Fibroblast of skin of right biceps (primary cell): Measurements from ENCODE around the gene IMPDH1.

Experiments
- DNase-seq: peaks from one replicate; pipeline ENCODE4 v3.0.0-alpha.2; 2013

The IMPDH1 gene

DNA sequence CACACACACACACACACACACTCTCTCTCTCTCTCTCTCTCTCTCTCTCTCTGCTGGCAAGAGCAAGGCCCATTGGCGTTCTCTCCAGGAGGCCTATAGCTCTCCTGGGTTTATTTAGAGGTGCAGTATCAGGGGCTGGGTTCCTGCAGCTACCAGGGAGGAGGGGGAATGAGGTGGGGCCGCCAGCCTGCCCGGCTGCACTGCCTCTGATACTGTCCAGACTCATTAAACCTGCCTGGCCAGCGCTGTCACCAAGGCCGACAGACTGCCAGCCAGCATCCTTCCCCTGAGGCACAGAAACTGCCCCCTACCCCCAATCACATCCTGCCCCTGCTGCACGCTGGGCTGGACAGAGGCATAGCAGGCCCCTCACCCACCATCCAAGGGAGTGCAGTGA, 52.6 kb downstream of the IMPDH1 start:
- no peak for DNase-seq

DNA sequence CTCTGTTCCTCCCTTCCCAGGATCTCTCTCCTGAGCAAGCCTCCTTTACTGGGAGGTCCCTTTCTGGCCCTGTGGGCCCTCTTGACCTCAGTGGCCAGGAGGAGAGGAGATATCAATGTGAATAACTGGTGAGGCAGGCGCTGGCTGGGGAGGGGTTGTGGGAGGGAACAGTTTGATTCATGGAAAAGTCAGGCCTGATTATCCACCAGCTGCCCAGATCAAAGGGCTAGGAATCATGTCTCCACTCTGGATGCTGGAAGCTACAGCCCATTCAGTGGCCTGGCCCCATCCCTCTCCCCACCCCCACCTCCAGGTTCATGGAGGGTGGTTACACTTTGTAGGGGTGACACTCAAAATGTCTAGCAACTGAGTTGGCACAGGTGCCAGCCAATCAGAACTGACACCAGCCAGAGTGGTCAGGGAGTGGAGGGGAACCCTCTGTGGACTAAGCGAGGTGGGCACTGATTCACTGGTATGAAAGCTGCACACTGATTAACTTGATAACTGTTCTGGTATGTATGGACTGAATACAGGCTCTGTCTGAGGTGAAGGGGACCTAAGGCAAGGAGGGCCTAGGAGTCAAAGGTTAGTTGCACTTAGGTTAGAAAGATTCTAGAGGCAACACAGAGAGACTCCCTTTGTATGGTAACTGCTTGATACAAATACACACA, 53.1 kb downstream of the IMPDH1 start:
- DNase-seq: no peak

DNA sequence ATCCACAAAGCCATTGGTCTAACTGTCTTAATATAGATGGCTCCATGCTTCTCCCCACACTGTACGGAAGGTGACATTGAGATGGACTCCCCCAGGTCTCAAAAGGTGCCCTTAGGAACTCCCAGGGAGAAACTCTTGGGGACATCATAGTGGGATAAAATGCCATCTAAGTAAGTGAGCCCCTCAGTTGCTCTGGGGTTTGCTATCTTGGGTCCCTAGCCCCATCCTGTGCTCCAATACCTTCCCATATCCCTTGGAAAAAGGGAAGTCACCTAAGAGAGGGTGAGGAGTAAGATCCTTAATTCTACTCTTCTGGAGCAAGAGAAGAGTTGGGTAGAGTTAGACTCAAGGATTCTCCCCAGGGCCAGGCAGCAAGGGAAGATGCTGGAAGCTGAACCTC, 56.2 kb downstream of the IMPDH1 start:
- no peak for DNase-seq

GRCh38 chr7:128353189-128353588, 56.6 kb downstream of the IMPDH1 start:
- no peak for DNase-seq

DNA sequence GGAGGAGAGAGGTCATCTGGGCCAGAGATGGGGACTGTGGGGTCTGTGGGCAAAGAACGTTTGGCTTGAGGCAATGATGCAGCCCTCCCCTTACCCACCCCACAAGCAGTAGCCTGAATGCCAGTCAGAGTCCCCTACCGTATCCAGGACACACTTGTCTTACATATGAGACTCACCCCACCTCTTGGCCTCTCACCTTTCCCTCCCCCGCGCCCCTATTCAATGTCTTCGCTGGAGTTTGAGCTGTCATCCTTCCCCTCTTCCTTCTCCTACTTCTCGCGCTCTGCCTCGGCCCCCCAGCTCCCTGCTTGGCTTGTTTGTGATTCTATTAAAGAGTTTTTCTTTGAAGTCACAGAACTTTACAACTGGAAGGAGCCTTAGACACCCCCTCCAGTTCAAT, 57.1 kb downstream of the IMPDH1 start:
- no peak for DNase-seq

GRCh38 chr7:128352153-128352537, 57.6 kb downstream of the IMPDH1 start:
- peak; percentile 29 for DNase-seq

DNA sequence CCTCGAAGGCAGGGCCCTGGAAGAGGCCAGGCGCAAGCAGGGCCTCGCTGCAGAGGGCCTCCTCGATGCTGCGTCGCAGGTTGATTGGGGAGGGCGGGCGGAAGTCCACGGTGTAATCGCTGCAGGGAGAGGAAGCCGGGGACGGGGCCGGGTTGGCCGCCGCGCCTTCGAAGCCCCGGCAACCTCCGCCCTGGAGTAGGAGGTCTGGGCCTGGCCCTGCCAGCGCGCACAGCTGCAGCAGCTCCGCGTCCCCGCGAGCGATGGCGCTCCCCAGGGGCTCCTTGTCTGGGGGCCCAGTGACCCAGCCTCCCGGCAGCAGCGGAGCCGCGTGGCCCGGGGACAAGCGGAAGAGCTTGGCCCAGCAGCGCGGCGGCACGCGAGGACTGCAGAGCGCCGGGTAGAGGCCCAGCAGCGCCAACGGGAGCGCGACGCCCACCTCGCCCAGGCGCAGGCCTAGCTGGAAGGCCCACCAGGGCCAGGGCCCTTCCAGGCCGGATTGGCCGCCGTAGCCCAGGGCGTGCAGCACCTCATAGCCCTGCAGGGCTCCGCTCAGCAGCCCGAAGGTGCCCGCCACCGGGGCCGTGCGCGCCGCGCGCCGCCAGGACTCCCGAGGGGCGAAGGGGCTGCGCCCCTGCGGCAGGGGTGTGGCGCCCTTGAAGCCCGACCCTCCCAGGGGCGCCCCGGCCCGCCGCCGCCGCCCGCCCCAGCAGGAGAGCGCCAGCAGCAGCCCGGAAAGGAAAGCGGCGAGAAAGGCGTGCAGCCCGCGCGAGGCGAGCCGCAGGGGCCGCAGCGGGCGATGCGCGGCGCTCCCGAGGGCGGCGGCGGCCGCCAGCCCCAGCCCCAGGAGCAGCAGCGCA, 58.3 kb downstream of the IMPDH1 start:
- no peak for DNase-seq

- no peak for DNase-seq
These were observed 59.0 kb downstream of the IMPDH1 start for GRCh38 chr7:128350708-128351295.

GRCh38 chr7:128349466-128349825, 60.3 kb downstream of the IMPDH1 start:
- no peak for DNase-seq

DNA sequence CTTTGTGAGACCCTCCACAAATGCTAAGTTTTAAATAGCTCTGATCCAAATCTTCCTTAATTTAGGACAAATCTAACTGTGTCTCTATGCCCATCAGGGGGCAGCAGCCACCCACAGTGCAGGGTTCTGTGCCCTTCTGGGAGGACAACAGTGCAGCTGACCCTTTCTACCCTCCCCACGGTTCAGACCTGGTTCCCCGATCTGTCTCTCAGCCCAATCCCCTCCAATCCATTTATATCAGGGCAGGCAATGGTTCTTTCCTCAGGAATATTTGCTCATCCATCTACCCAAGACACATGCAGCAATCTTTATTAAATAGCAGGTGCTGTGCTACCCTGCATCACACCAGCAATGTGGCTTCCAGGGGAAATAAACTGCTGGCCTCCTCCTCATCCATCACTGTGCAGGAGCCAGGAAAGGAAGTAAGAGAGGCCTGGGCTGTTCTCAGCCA, 62.1 kb downstream of the IMPDH1 start:
- DNase-seq: peak; percentile 36

- no peak for DNase-seq
These were observed 65.4 kb downstream of the IMPDH1 start for GRCh38 chr7:128344431-128344774.

GRCh38 chr7:128343554-128344430, 66.0 kb downstream of the IMPDH1 start, which contains the start of gene RBM28:
TSS of gene RBM28 (minus strand) at chr7:128343908. CDS start at chr7:128343793, 115 bp downstream.
- DNase-seq: peak; percentile 93
